NCI-H345 (cell line): ENCODE data around the gene TAAR1.
"Not testable (repeated sequence)": the region's sequence is repeated elsewhere in the genome, so short reads cannot be mapped to it uniquely, and the experiment has no call there.

Experiments used
- DNase-seq: peaks from one replicate; lab custom pipeline; 2025; lab: John Stamatoyannopoulos, UW

TAAR1 gene, protein sequence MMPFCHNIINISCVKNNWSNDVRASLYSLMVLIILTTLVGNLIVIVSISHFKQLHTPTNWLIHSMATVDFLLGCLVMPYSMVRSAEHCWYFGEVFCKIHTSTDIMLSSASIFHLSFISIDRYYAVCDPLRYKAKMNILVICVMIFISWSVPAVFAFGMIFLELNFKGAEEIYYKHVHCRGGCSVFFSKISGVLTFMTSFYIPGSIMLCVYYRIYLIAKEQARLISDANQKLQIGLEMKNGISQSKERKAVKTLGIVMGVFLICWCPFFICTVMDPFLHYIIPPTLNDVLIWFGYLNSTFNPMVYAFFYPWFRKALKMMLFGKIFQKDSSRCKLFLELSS

GRCh38 chr6:132659082-132659481 is at the start of gene TAAR1:
TSS of gene TAAR1 (minus strand) at chr6:132659182. CDS start at chr6:132646003, 13,179 bp downstream.
- no peak for DNase-seq

DNA sequence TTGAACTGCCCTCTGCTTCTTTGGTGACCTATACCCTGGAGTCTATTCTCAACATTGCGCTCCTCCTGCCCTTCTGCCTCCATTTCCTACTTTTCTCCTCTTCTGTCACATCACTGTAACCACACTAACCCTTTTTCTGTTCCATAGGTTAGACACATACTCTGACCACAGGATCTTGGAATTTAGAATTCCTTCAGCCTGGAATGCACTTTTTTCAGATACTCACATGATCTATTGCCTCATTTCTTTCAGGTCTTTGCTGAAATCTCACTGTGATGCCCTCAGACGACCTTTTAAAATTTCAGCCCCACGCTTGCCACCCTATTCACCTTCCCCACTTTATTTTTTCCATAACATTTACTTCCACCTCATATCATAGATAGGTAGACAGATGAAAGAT is 49.8 kb upstream of the TAAR1 start:
- no peak for DNase-seq

DNA sequence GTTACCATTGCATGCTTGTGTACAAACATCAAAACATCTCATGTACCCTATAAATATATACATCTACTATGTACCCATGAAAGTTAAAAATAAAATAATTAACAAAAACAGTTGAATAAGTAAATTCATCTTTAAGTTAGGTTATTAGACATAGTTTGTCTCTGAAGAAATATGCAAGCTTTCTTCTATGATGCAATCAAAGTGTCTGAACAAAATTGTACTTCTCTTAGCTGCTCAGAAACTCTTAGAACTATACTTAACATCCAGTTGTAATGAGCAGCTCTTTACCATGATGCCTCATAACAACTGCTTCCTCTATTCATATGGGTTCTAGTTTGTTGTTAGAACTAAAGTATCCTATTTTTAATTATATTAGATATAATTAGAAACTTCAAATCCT is 49.0 kb upstream of the TAAR1 start:
- DNase-seq: no peak

GRCh38 chr6:132706756-132707155 is 47.8 kb upstream of the TAAR1 start:
- not testable (repeated sequence) for DNase-seq

DNA sequence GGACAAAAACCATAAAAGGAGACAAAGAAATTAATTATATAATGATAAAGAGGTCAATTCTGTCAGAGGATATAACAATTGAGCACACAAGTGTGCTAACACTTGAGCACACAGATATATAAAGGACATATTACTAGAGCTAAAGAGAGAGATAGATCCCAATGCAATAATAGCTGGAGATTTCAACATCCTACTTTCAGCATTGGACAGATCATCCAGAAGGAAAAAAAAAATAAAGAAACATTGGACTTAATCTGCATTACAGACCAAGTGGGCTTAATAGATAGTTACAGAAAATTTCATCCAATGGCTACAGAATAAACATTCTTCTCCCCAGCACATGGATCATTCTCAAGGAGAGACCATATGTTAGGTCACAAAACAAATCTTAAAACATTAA is 45.0 kb upstream of the TAAR1 start:
- no peak for DNase-seq

GRCh38 chr6:132698608-132699007 is 39.6 kb upstream of the TAAR1 start:
- no peak for DNase-seq

GRCh38 chr6:132695773-132696172 is 36.8 kb upstream of the TAAR1 start:
- DNase-seq: no peak

DNA sequence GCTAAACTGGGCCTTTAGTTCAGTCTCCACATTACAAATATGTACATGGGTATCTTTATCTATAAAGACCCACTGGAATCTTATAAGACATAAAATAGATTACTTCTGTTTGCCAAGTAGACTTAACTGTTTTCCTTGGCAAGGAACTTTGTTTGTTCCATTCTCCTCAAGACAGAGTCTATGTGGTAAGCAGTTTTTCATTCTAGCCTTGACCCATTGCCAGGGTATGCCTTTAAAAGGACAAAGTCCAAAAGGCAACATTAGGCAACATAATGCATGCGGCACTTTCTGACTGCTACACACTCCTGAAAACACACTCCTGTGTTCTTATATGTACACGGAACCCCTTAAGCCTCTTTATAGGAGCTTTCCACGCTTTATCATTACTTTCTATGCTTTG is 34.5 kb upstream of the TAAR1 start:
- no peak for DNase-seq

- DNase-seq: no peak
Observed at GRCh38 chr6:132690678-132691077, 31.7 kb upstream of the TAAR1 start.

- DNase-seq: no peak
Observed at GRCh38 chr6:132687306-132687705, 28.3 kb upstream of the TAAR1 start.

GRCh38 chr6:132686531-132686930 is 27.5 kb upstream of the TAAR1 start:
- no peak for DNase-seq

GRCh38 chr6:132685009-132685408 is 26.0 kb upstream of the TAAR1 start:
- no peak for DNase-seq

- no peak for DNase-seq
Observed at GRCh38 chr6:132684272-132684671, 25.3 kb upstream of the TAAR1 start.

DNA sequence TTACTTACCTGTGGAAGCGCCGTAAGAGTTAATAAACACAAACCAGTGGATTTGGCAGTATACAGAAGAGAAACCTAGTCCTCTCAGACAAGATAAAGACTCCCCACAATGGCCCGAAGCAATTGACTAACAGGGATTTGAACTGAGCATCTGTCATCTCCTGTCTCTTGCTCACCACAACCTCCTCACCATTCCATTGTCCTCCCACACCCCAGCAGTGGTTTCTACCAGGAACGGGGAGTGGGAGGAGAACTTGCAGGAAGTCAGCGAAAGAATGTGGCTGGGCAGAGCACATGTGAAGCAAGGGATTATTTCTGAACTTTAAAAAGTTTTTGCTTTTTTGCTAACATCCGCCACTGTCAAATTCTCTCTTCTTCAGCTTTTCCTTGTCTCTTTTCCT is 24.6 kb upstream of the TAAR1 start:
- DNase-seq: no peak

- DNase-seq: not testable (repeated sequence)
Observed at GRCh38 chr6:132679094-132679493, 20.1 kb upstream of the TAAR1 start.

DNA sequence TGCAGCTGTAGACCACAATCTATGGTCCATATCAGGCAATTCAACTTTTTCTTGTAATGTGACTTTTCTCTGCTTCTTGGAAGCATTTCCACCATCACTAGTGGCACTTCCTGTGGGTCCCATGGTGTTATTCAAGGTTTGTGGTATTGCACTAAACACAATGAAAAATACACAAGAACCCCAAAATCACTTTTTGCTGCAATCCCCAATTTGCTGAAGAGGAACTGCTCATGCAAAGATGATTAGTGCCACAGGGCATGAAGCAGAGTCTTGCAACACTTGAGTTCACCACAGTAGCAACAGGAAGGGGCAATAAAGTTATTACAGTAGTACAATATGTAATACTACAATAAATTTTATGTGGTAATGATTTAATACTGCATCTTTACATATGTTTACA is 16.8 kb upstream of the TAAR1 start:
- DNase-seq: no peak

- DNase-seq: no peak
Observed at GRCh38 chr6:132675002-132675401, 16.0 kb upstream of the TAAR1 start.

GRCh38 chr6:132673376-132674094 is 14.6 kb upstream of the TAAR1 start:
- DNase-seq: no peak

- no peak for DNase-seq
Observed at GRCh38 chr6:132671295-132671694, 12.3 kb upstream of the TAAR1 start.

DNA sequence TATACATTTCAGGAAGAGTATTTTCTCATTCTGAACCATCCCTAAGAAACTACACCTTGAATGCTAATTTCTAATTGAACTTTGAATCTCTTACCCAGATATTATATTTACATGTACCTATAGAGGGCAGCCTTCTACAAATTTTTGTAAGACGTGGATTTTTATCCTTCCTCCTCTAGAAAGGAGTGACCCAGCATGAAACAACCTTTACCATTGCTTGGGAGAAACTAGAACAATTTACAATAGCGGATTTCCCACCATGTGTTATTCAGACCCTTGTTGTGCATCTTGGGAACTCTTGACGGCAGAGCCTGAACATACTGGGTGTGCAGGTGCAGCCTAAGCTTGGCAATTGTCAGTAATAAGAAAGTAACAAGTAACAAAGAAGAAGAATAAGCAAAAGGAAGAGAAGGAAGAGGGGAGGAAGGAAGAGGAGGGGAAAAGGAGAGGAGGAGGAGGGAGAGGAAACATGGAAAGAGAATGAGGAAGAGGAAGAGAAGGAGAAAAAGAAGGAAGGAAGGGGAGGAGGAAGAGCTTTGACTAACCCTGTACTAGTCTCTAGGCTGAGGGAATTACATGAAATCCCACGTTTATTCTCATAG is 10.8 kb upstream of the TAAR1 start:
- no peak for DNase-seq

DNA sequence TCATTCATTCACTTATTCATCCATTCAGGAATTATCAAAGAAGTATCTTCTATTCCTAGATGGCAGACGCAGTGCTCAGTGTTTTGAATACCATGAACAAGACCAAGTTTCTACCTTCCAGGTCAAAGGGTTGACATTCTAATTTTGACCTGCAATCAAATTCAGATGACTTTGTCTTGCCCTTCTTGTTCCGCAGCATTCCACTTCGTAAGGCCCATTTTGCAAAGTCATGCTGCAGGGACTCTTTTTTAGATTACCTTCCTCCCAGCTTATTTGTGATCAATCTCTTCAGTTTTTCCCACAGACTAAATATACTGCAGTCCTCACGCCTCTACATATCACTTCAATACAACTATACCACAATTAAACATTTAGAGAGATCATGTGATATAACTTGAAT is 7.1 kb upstream of the TAAR1 start:
- no peak for DNase-seq

- no peak for DNase-seq
Observed at GRCh38 chr6:132664309-132665034, 5.5 kb upstream of the TAAR1 start.

DNA sequence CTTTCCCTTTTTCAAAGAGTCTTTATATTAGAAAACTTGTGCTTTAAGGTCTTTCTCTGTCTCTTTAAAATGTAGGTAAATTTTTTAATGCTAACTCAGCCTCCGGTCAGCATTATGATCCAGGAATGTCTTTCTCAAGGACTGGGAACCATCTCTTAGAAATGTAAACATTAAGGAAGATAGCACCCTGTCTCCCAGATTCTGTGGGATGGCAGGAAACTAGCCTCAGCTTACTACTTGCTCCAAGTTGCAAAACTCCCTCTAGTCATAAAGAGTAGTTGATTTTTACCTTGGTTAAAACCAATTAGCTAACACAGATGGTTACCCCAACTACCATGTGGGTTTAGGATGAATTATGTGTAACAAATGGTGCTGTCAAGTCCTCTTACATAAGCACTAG is 4.7 kb upstream of the TAAR1 start:
- DNase-seq: no peak
